SK-N-SH treated with all-trans-retinoic acid at 6 μM for 48 hours (cell line): ENCODE data around the gene PLA2G4B.

Source experiments
- ATAC-seq: fragments of 200-7000 bp; cut with Tn5 transposase; 3 replicates; pipeline ENCODE4 v1.9.1; 2020; ENCODE audit warnings: mild to moderate bottlenecking, moderate library complexity
- ARNTL ChIP-seq: fragments of 450-650 bp; formaldehyde crosslinking; IDR thresholded peaks from 2 replicates; pipeline ENCODE4 v1.5.0; 2020; ENCODE audit warnings: low read depth, mild to moderate bottlenecking, moderate library complexity, borderline replicate concordance
- BACH2 ChIP-seq: fragments of 250-450 bp; sonication (Bioruptor Pico); IDR thresholded peaks from 2 replicates; pipeline ENCODE4 v1.9.0; 2021; ENCODE audit warnings: mild to moderate bottlenecking, borderline replicate concordance
- CREB5 ChIP-seq: fragments of 250-450 bp; sonication (Bioruptor Pico); IDR thresholded peaks from 2 replicates; pipeline ENCODE4 v1.5.1; 2020; ENCODE audit warnings: low read depth, mild to moderate bottlenecking, moderate library complexity
- CSDC2 ChIP-seq: fragments of 250-450 bp; sonication (Bioruptor Pico); IDR thresholded peaks from 2 replicates; pipeline ENCODE4 v1.5.0; 2020; ENCODE audit warnings: mild to moderate bottlenecking, moderate library complexity
- CSRNP3 ChIP-seq: fragments of 250-450 bp; sonication (Bioruptor Pico); IDR thresholded peaks from 2 replicates; pipeline ENCODE4 v1.5.1; 2021; ENCODE audit warnings: mild to moderate bottlenecking, moderate library complexity
- ISL1 ChIP-seq: fragments of 250-450 bp; sonication (Bioruptor Pico); IDR thresholded peaks from 2 replicates; pipeline ENCODE4 v2.1.2; 2022; ENCODE audit warnings: mild to moderate bottlenecking, moderate library complexity
- OSR1 ChIP-seq: fragments of 250-450 bp; sonication (Bioruptor Pico); IDR thresholded peaks from 2 replicates; pipeline ENCODE4 v1.8.0; 2022; ENCODE audit warnings: moderate library complexity, mild to moderate bottlenecking, inconsistent platforms
- PATZ1 ChIP-seq: fragments of 250-450 bp; sonication (Bioruptor Pico); IDR thresholded peaks from 2 replicates; pipeline ENCODE4 v1.8.0; 2020; ENCODE audit warnings: mild to moderate bottlenecking, moderate library complexity, borderline replicate concordance
- POU6F1 ChIP-seq: fragments of 250-450 bp; sonication (Bioruptor Pico); IDR thresholded peaks from 2 replicates; pipeline ENCODE4 v1.8.0; 2021; ENCODE audit warnings: low read depth, mild to moderate bottlenecking, moderate library complexity, borderline replicate concordance
- PPARA ChIP-seq: fragments of 250-450 bp; sonication (Bioruptor Pico); IDR thresholded peaks from 2 replicates; pipeline ENCODE4 v1.5.0; 2020; ENCODE audit warnings: mild to moderate bottlenecking, borderline replicate concordance
- RARB ChIP-seq: fragments of 250-450 bp; sonication (Bioruptor Pico); IDR thresholded peaks from 2 replicates; pipeline ENCODE4 v1.8.0; 2021; ENCODE audit warnings: mild to moderate bottlenecking, moderate library complexity
- SNAI2 ChIP-seq: fragments of 250-450 bp; sonication (Bioruptor Pico); IDR thresholded peaks from 2 replicates; pipeline ENCODE4 v1.5.0; 2020; ENCODE audit warnings: mild to moderate bottlenecking, moderate library complexity
- TCF4 ChIP-seq: fragments of 250-450 bp; sonication (Bioruptor Pico); IDR thresholded peaks from 2 replicates; pipeline ENCODE4 v1.8.0; 2021; ENCODE audit warnings: mild to moderate bottlenecking, moderate library complexity, borderline replicate concordance
- TOX ChIP-seq: fragments of 250-450 bp; sonication (Bioruptor Pico); IDR thresholded peaks from 2 replicates; pipeline ENCODE4 v1.8.0; 2021; ENCODE audit warnings: mild to moderate bottlenecking, moderate library complexity, borderline replicate concordance
- TSHZ2 ChIP-seq: fragments of 250-450 bp; sonication (Bioruptor Pico); IDR thresholded peaks from 2 replicates; pipeline ENCODE4 v1.5.0; 2020; ENCODE audit warnings: mild to moderate bottlenecking, moderate library complexity
- ZFP30 ChIP-seq: fragments of 450-650 bp; formaldehyde crosslinking; IDR thresholded peaks from 2 replicates; pipeline ENCODE4 v1.5.0; 2022; ENCODE audit warnings: mild to moderate bottlenecking, moderate library complexity
- ZNF565 ChIP-seq: fragments of 450-650 bp; formaldehyde crosslinking; conservative IDR thresholded peaks from 2 replicates; pipeline ENCODE4 v1.5.0; 2020; ENCODE audit warnings: low read depth, mild to moderate bottlenecking, moderate library complexity
- ZNF70 ChIP-seq: fragments of 450-650 bp; formaldehyde crosslinking; IDR thresholded peaks from 2 replicates; pipeline ENCODE4 v1.5.0; 2020; ENCODE audit warnings: mild to moderate bottlenecking, moderate library complexity
- ZNF8 ChIP-seq: fragments of 450-650 bp; formaldehyde crosslinking; IDR thresholded peaks from 2 replicates; pipeline ENCODE4 v1.5.0; 2020; ENCODE audit warnings: mild to moderate bottlenecking, moderate library complexity

Gene PLA2G4B

GRCh38 chr15:41897363-41897799 lies 58.7 kb downstream of the PLA2G4B start:
- TF ChIP-seq TOX (CRISPR knock-in tag) (no peak), SNAI2 (CRISPR knock-in tag) (no peak), PATZ1 (no peak), CSRNP3 (CRISPR knock-in tag) (no peak), ZNF565 (CRISPR knock-in tag) (no peak), ARNTL (CRISPR knock-in tag) (no peak), BACH2 (CRISPR knock-in tag) (no peak), TSHZ2 (CRISPR knock-in tag) (no peak), POU6F1 (no peak), ZNF8 (CRISPR knock-in tag) (no peak), TCF4 (CRISPR knock-in tag) (no peak), RARB (CRISPR knock-in tag) (no peak), OSR1 (no peak), CSDC2 (no peak), PPARA (CRISPR knock-in tag) (no peak), ZFP30 (CRISPR knock-in tag) (no peak), ZNF70 (CRISPR knock-in tag) (no peak), CREB5 (no peak), ISL1 (CRISPR knock-in tag) (no peak)
- ATAC-seq, result no peak
